Adrenal gland (tissue), 12 donors: ENCODE results near the gene URB2. TPM values are rescaled to one million over a fixed set of nuclear protein-coding genes. Genes with fewer than 3 reads are reported as not detected.

Experiments used
- DNase-seq, 7 donors: peaks; one replicate each; pipeline ENCODE4 v3.0.0-alpha.2; 2019 to 2020
- H3K27ac ChIP-seq, 5 donors: fragments of 200-600 bp; sonication (generic) in 4 of 5; 1 replicate in 3 of 5; 2 replicates in 2 of 5; pipeline versions ENCODE4 v1.5.1 to v1.8.0; 2016 to 2020; ENCODE audit warnings: mild to moderate bottlenecking in 1 of 5
- H3K27me3 ChIP-seq: fragments of 200-600 bp; 2 replicates; pipeline ENCODE4 v1.8.0; 2021
- H3K36me3 ChIP-seq, 2 donors: fragments of 200-600 bp; replicated peaks in 1 of 2; 1 replicate in 1 of 2; 2 replicates in 1 of 2; pipeline versions ENCODE4 v1.5.1 to v1.8.0; 2018 to 2022
- H3K4me1 ChIP-seq, 2 donors: fragments of 200-600 bp; replicated peaks in 1 of 2; 1 replicate in 1 of 2; 2 replicates in 1 of 2; pipeline versions ENCODE4 v1.5.1 to v1.8.0; 2018 to 2021
- H3K4me3 ChIP-seq, 4 donors: fragments of 200-600 bp; sonication (generic) in 3 of 4; one replicate each; pipeline ENCODE4 v1.5.1; 2016 to 2018
- H3K9me3 ChIP-seq, 3 donors: fragments of 200-600 bp; sonication (generic) in 1 of 3; replicated peaks in 1 of 3; 1 replicate in 2 of 3; 2 replicates in 1 of 3; pipeline versions ENCODE4 v1.5.1 to v1.8.0; 2016 to 2021
- POLR2A ChIP-seq, 2 donors: fragments of 450-650 bp; IDR thresholded peaks; one replicate each; pipeline ENCODE4 v1.6.1; 2017; ENCODE audit warnings: antibody characterized with exemption in 2 of 2, mild to moderate bottlenecking in 2 of 2, moderate library complexity in 1 of 2
- WGBS, 4 donors: extraction: QIAGEN DNeasy Blood & Tissue Kit in 2 of 4; methylation state at CpG; one replicate each; pipeline versions ENCODE4 v1.1.5 to v1.1.7; 2013 to 2017; 5-methylcytosine and 5-hydroxymethylcytosine counted together
- intact Hi-C, 2 donors: fragments of 100-400 bp; cut with DNase I; formaldehyde crosslinking; loops; one replicate each; pipeline versions ENCODE4 v1.14.1 to v1.15.0; 2022 to 2023
- polyA plus RNA-seq, 3 donors: library from polyadenylated mRNA; stranded (reverse); fragments of 200-250 nt in 2 of 3; fragments of 350-450 nt in 1 of 3; fragmentation: Illumina TruSeq in 1 of 3; extraction: RNeasy Lipid Tissue Mini Kit (QIAGEN cat#74804) in 1 of 3; gene quantifications; one replicate each; pipeline ENCODE4 v1.2.3, GENCODE V29; 2013 to 2014
- total RNA-seq, 9 donors: library from RNA; depleted of rRNA in 4 of 9; stranded (reverse); fragments of >200 nt in 4 of 9; fragments of 120-200 nt in 1 of 9; fragmentation: NEBNext Ultra II Directional in 1 of 9; extraction: Animal tissue kit (Norgen Biotek cat#: 25700) in 1 of 9; gene quantifications; one replicate each; pipeline versions ENCODE4 v1.1.0 to v1.2.4, GENCODE V29; 2013 to 2023
- TF ChIP-seq, protein P1 (sequence below), 6 experiments: fragments of 450-650 bp in 4 of 6; fragments of 200-600 bp in 2 of 6; sonication (generic) in 1 of 6; IDR thresholded peaks; 1 replicate in 5 of 6; 2 replicates in 1 of 6; pipeline versions ENCODE4 v1.5.1 to v1.8.0; 2016 to 2021; ENCODE audit warnings: antibody characterized with exemption in 6 of 6, mild to moderate bottlenecking in 2 of 6, moderate library complexity in 1 of 6
- donor health status: healthy with polysubstance abuse.
- donor health status: Bipolar disorder and iron deficiency.
- donor health status: DM: yes; HTN: yes; CAD: no.
- donor health status: DM: no; HTN: no; CAD: no.
- donor health status: DM: no; HTN: no; CAD: no.
- donor health status: DM: yes; HTN: yes; CAD: no.

URB2 gene
- total and polyA plus RNA-seq, 12 donors = 2.3 to 10.8 (median 7.3) TPM

DNA sequence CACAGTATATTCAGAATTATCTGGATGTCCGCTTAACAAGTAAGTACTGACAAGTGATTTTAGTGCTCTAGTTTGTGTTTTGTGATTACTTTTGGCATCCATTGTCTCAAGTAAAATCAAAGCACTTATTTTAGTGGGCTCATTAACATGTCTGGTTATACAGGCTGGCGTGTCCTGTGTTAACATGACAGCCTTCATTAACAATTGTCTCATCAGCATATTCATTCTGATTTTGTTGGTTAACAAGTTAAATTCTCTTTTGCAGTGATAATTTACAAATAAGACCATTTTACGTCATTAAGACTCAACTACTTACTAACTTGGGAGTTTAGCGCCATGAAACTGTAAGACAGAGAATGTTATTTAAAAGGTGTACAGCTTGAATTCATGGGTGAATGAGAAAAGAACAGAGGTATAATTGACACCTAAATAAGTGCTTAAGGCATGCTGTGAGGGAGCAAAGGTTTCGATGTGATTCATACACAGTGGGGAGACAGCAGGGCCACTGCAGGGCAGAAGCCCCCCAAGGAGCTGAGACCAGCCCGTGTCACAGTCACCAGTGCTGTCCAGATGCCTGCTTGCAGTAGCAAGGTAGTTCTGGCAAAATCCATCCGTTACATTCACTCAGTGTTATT, 22.6 kb upstream of the URB2 start:
- DNase-seq = no peak
- no peaks in the 10 kb centered on the region for H3K4me1 ChIP-seq
- no peaks in the 10 kb centered on the region for H3K27me3 ChIP-seq
- no peaks in the 10 kb centered on the region for H3K9me3 ChIP-seq
- H3K36me3 ChIP-seq = peaks cover 0 to 40% of the 10 kb centered on the region in 2 donors
- no peak overlapping the region for H3K27ac ChIP-seq
- 82 to 92% (median 86%) methylated on average over 7 of the region's 7 CpGs for WGBS, 4 donors
- H3K4me3 ChIP-seq = no peak overlapping the region
- intact Hi-C loops = no loop called here
- TF ChIP-seq, protein P1, sequence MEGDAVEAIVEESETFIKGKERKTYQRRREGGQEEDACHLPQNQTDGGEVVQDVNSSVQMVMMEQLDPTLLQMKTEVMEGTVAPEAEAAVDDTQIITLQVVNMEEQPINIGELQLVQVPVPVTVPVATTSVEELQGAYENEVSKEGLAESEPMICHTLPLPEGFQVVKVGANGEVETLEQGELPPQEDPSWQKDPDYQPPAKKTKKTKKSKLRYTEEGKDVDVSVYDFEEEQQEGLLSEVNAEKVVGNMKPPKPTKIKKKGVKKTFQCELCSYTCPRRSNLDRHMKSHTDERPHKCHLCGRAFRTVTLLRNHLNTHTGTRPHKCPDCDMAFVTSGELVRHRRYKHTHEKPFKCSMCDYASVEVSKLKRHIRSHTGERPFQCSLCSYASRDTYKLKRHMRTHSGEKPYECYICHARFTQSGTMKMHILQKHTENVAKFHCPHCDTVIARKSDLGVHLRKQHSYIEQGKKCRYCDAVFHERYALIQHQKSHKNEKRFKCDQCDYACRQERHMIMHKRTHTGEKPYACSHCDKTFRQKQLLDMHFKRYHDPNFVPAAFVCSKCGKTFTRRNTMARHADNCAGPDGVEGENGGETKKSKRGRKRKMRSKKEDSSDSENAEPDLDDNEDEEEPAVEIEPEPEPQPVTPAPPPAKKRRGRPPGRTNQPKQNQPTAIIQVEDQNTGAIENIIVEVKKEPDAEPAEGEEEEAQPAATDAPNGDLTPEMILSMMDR (IDR thresholded peaks at IDR 0.05) = no peak
- TF ChIP-seq POLR2A (IDR thresholded peaks at IDR 0.05) = no peak

DNA sequence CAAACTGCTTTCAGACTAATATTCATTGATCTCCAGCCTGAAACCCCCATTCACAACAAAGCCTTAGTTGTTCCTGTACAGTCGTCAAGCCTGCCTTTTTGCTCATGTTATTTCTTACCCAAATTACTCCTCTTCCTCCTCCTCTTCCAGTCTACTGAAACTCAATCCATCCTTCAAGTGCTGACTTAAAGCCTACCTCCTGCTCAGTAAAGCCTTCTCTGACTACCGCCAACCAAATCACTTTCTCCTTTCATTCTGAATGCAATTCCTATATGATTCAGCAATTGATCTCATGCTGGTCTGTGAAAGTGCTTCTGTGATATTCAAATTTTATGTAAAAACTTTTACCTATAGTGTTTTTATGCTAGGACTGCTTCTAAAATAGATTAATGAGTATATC, 18.7 kb upstream of the URB2 start:
- Histone ChIP-seq H3K27ac (no peak overlapping the region), H3K9me3 (no peaks in the 10 kb centered on the region), H3K36me3 (peaks cover 0 to 58% of the 10 kb centered on the region in 2 donors), H3K4me3 (no peak overlapping the region), H3K4me1 (no peaks in the 10 kb centered on the region), H3K27me3 (no peaks in the 10 kb centered on the region)
- 90 to 98% (median 93%) methylated on average over 2 of the region's 2 CpGs for WGBS, 4 donors
- intact Hi-C loops = no loop called here
- DNase-seq = no peak
- TF ChIP-seq, protein P1 (IDR thresholded peaks at IDR 0.05) = no peak
- no peak for TF ChIP-seq POLR2A (IDR thresholded peaks at IDR 0.05)

DNA sequence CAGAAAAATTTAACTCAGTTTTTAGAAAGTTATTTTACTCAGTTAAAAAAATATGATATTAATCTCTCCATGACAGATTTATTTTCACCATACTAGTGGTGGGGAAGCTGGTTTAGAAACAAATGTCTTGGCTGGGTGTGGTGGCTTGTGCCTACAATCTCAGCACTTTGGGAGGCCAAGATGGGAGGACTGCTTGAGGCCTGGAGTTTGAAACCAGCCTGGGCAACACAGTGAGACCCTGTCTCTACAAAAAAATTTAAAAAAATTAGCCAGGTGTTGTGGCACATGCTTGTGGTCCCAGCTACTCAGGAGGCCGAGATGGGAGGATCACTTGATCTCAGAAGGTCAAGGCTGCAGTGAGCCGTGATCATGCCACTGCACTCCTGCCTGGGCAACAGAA, 17.5 kb upstream of the URB2 start:
- intact Hi-C loops = no loop called here
- Histone ChIP-seq H3K4me3 (no peak overlapping the region), H3K9me3 (no peaks in the 10 kb centered on the region), H3K36me3 (peaks cover 0 to 58% of the 10 kb centered on the region in 2 donors), H3K27me3 (no peaks in the 10 kb centered on the region), H3K4me1 (no peaks in the 10 kb centered on the region), H3K27ac (no peak overlapping the region)
- TF ChIP-seq, protein P1 (IDR thresholded peaks at IDR 0.05) = no peak
- no peak for TF ChIP-seq POLR2A (IDR thresholded peaks at IDR 0.05)
- no peak for DNase-seq
- WGBS, 4 donors = 66 to 90% (median 80%) methylated on average over 2 of the region's 2 CpGs

DNA sequence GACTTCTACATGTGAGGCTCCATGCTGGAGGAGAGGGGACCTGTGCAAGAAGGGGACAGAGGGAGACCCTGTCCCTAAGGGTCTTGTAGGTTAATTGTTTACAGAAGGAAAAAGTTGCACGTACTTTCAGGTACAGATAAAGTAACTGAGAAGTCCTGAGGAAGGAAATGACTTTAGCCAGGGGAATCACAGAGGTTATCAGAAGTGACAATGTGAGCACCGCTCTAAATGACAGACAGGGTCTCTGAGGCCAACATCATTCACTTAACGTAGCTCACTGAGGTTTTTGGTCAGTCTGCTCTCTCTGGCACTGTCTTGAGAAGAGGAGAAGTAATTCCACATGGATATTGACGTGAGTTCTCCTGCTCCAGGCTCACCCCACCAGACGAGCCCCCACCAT, 12.1 kb upstream of the URB2 start:
- TF ChIP-seq, protein P1 (IDR thresholded peaks at IDR 0.05) = no peak
- no peak for TF ChIP-seq POLR2A (IDR thresholded peaks at IDR 0.05)

More for the DNA sequence above, 12.1 kb upstream of the URB2 start:
- Histone ChIP-seq H3K4me3 (no peak overlapping the region), H3K27me3 (no peaks in the 10 kb centered on the region), H3K4me1 (no peaks in the 10 kb centered on the region), H3K36me3 (peaks cover 0 to 33% of the 10 kb centered on the region in 2 donors), H3K27ac (no peak overlapping the region), H3K9me3 (no peaks in the 10 kb centered on the region)
- no peak for DNase-seq
- intact Hi-C loops = no loop called here
- 76 to 91% (median 90%) methylated on average over 3 to 5 of the region's 5 CpGs for WGBS, 4 donors
